Body of pancreas (tissue), 4 donors: ENCODE results near the gene MYO1A.

Source experiments
- CTCF ChIP-seq, 7 experiments: fragments of 450-650 bp in 4 of 7; fragments of 200-600 bp in 3 of 7; sonication (generic) in 3 of 7; IDR thresholded peaks; one replicate each; pipeline ENCODE4 v1.5.1; 2016 to 2019; ENCODE audit warnings: antibody characterized with exemption in 7 of 7
- POLR2A ChIP-seq, 3 donors: fragments of 450-650 bp; IDR thresholded peaks; one replicate each; pipeline ENCODE4 v1.6.1; 2016; ENCODE audit warnings: antibody characterized with exemption in 3 of 3, mild to moderate bottlenecking in 2 of 3

- no peak for TF ChIP-seq CTCF (IDR thresholded peaks at IDR 0.05)
- no peak for TF ChIP-seq POLR2A (IDR thresholded peaks at IDR 0.05)
Measured at GRCh38 chr12:56995930-56996496, 53.9 kb downstream of the MYO1A start.
